ENCODE measurements around the gene KRT7.
"Not testable (repeated sequence)": the region's sequence is repeated elsewhere in the genome, so short reads cannot be mapped to it uniquely, and the experiment has no call there.

- not testable (repeated sequence) for TF ChIP-seq CTCF (IDR thresholded peaks at IDR 0.05; ENCODE audit: low read depth, low read length); EZH2phosphoT487 (IDR thresholded peaks at IDR 0.05; ENCODE audit: low read depth)
These were observed 7.2 kb downstream of the KRT7 start for GRCh38 chr12:52240247-52240646.

Data from OCI-LY3 (cell line).